GM21381 (cell line): Measurements from ENCODE around the gene PHF14.

Experiments
- ATAC-seq: cut with Tn5 transposase; IDR thresholded peaks from one replicate; pipeline ENCODE4 v1.9.1; 2021; ENCODE audit warnings: mild to moderate bottlenecking, moderate library complexity; ENCODE audit not compliant: unreplicated experiment

Gene PHF14

DNA sequence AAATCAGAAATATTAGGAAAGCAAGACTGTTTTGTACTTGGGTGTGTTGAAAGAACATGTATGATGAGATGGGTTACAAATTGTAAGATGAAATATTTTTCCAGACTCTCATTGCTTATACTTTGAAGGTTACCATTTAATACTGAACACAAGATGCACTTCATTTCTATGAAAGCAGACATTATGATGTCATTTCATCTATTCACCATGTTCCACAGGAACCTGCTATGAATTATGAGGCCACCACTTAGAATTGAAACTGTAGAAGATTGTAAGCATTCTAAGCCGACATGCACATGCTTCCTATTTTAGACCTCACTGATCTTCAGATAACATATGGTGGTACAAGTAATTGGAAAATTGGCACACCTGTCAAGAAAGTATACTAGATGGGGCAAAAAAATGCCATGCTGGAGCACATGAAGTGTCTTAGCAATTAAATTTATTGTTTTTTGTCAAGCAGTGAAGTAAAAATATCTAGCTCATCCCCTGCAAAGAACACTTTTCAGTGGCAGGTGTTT, 195.0 kb downstream of the PHF14 start:
- ATAC-seq = no peak

DNA sequence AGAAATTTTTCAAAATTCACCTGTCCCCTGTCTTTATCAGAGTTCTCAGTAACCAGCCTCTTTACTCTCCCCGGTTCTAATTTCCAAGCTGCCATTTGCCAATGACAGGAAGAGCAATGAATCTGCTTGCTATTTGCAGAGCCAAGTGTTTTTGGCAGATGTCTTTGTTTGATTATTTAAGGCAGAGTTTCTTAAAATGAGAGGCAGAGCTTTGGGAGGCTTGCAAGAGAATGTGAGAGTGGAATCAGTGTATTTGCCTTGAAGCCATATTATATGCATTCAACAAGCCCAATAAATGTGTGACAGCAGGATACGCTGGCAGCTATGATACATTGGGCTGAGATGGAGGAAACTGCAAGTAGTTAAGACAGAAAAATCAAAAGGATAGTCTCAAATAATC, 196.5 kb downstream of the PHF14 start:
- no peak for ATAC-seq

DNA sequence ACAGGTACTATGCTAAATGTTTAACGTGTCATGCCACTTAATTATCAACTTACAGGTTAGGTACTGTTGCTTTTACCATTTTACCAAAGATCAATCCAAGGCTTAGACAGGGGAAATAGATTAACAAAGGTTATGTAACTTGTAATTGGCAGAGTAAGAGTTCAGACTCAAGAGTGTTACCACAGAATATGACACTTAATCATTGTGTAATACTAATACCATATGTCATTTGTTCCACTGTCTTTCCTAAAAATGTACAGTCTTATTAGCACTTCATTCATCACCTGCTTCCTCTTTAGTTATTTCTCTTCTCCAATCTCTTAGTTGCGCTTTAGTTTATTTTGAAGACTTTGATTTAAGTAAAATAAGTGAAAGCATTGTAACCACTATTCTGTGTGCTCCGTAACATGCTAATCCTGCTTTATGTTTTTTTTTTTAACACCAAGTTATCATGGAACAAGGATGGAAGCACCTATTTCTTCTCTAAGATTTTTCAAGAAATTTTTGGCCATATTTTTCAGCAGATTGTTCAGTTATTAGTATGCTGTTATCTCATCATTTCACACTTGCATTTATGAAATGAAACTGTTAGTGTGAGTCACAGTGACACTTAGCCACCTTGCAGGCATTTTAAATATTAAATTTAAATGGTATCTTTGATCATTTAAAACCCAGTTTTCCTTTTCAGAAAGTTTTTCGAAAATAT, 197.3 kb downstream of the PHF14 start:
- no peak for ATAC-seq

DNA sequence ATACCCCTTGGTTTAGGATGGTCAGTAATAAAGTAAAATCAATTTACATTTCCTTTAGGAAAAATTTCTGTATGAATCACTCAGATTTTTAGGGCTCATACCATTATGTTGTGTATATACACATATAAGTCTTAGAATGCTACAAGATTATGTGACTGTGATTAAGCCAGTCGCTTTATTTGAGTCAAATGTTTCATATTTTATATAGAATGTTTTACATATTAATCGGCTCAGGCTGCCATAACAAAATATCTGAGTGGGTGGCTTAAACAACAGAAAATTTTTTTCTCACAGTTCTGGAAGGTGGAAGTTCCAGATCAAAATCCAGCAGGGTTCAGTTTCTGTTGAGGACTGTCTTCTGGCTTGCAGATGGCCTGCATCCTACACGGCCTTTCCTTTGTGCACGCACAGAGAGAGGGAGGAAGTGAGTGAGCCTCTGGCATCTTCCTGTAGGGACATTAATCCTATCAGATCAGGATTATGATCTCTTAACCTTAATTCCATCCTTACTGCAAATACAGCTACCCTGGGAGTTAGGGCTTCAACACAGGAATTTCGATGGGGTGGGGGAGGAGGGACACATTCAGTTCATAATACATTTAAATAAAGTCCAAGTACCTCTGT, 198.0 kb downstream of the PHF14 start:
- no peak for ATAC-seq

DNA sequence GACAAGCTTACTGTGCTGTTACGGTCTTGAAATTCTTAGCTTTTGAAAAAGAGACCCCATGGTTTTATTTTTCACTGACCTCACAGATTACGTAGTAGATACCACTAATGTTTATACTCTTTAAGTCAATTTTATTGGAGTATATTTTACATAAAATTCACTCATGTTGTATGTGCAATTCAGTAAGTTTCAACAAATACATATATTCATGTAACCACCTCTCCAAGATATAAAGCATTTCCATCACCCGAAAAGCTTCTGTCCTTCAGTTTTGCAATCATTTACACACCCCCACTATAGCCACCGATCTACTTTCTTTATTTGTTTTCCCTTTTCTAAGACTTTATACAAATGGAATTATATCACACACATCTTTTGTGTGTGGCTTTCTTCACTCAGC, 199.2 kb downstream of the PHF14 start:
- no peak for ATAC-seq

DNA sequence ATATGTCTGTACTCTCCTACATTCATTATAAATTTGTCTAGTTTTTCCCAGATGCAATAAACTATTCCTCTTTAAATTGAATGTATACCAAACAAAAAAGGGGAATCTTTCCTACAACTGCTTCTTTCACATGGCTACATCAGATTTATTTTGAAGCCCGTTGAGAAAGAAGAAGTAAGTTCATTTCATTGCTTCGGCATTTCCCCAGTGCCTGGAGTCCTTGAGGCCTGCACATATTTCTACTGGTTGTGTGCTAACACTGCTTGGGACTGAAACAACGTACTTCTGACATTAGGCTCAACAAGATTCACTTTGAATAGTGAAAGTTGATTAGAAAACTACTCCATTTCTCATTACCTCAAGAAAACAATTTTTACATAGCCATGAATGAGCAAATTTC, 201.7 kb downstream of the PHF14 start:
- no peak for ATAC-seq

DNA sequence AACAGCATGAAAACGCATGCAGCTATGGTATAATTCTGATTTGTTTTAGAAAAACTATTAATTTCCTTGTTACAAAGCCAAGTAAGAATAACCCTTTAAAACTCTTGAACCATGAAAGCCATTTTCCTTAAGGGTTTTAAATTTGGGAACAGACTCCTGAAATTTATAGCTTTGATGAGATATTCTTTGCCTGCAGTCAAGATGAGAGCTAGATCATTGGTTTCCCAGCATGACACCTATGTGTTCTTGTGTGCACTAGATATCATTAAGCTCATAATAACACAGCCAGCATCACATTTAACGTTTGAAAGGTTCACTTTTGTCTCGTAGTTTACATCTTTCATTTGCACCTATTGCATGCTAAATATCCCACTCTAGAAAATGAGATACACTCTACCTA, 202.2 kb downstream of the PHF14 start:
- no peak for ATAC-seq

DNA sequence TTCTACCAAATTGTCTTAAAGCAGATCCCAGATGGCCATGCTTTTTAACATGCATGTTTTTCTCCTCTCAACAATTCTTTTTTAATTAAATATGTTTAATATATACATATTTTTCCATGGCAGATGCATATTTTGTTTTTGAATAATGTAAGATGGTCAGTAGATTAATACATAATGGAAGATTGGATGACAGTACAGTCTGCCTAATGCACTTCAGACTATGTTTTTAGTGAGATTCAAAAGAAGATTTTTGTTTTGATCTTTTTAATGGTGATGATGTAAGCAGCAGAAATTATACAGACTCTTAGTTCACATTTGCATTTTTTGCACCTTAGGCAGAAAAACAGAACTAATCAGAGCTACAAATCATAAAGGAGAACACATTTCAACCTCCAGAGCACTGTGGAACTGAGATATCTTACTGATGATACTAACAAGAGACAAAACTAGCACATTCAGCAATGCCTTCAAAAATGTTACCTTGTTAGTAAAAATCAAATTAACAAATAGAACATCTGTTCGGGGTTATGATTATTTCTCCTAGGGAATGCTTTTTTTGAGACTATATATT, 203.4 kb downstream of the PHF14 start:
- no peak for ATAC-seq

DNA sequence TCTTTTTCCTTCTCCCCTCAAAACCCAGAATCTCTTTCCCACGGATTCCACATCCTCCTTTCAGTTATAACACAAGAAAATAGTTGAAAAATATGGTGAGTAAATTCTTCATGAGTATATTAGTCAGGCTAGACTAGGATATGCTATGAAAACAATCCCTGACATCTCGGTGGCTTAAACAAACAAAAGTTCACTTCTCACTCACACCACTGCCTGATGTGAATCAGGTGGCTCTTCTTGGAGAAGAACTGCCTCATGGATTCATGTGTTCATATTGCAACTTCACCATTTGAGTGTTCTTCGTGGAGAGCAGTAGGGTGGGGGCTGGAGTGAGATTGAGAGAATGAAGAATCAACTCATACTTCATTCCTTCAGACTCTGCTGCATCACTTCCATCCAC, 204.1 kb downstream of the PHF14 start:
- ATAC-seq = no peak

DNA sequence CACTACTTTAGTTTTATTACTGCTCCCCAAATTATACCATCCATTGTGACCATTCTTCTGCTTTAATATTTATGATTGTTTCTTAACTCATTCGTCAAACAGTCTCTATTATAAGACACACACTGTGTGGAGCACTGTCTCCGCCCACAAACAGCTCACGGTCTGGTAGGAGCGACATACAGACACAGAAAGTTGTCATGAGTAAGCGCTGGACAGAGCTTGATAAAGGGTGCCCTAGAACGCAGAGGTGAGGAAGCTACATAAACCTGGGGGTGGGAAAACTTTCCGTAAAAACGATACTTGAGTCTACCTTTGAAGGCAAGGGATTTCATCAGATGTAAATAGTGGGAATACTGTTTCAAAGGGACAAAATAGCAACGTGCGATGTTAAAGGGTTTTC, 207.9 kb downstream of the PHF14 start:
- no peak for ATAC-seq

DNA sequence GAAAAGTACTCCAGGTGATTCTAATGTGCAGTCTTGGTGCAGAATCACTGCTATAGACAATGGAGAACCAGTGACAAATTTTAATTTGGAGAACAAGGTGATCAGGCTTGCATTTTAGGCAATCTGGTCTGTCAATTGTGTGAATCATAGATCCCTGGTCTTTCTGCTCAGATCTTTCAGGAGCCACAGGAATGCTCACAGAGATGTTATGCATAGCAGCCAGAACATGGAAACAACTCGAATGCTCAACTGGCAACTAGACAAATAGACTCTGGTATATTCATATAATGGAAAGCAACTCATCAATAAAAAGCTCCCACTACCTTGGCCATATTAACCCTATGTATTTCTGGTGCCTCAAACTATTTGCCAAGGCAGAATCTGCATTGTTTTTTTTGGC, 209.1 kb downstream of the PHF14 start:
- no peak for ATAC-seq

DNA sequence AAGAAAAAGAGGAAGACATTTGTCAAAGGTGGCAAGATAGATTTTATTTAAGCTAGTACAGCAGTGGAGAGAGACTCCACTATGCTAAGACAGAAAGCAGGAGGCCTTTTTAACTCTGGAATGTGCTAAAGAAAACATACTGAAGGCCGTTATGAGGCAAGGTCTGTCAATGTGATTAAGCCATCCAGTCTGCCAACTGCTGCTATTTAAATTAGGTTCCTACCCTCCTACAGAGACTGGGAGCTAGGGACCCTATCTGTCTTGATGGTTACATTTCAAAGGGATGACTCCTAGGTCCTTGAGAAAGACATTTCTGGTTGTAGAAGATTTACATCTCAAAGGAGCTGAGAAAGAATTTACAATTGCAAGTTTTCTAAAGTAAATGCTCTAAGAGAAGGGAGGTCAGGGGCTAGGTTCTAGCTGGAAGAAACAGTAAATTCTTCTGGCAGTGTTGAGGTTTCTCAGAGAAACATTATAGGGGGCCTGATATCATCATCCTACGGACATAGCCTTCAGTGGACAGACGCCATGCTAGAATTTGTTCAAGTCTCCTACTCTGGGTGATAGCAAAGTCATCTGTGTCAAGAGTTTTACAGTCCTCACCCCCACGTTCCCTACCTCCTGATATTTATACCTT, 211.6 kb downstream of the PHF14 start:
- ATAC-seq = no peak

DNA sequence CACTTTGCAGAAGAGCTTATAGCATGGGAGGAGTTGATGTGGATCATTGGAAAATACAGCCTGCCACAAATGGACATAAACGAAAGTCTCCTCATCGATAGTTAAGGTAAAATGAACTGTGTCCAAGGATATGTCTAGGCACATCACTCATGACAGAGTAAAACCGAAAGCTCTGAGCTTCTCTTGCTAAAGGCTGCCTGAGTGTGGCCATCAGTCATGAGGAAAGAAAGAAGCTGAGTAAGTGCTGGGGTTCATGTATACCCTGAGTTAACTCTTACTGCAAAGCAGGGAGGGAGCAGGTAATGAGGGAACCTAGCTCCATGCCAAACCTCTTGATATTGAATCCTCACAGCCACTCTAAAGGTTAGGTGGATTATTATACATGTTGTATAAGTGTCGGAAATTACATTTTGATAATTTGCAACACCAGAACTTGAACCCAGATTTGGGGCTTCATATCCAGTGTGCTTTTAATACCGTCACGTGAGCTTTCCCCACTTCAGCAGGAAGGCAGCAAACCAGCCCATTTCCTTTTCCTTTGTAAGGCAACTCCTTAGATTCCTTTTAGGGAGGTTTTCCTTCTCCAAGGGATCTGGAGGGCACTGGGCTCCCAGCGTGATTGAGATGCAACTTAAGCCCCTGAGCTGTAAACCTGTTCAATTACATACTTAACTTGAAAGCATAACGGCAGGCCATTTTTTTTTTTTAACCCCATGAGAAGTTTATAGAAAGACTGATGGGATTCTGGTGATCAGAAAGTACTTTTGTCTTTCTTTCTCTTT, 215.0 kb downstream of the PHF14 start:
- no peak for ATAC-seq

DNA sequence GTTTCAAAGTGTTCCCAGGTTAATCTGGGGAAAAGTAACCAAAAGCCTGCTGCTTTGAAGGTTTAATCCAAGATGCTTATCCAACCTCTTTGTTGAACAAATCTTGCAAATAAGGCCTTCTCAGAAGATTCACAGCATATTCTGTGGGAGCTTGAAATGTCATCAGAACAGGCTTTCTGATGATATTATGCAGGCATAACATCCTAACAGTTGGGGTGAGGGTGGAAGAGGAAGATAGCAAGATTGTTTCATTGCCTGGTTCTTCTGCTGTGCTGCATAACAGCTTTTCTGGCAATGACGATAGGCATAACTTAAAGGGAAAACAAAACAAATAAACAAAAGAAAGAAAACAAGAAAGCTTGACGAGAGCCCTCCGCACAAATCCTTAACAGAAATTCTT, 217.4 kb downstream of the PHF14 start:
- ATAC-seq = no peak

DNA sequence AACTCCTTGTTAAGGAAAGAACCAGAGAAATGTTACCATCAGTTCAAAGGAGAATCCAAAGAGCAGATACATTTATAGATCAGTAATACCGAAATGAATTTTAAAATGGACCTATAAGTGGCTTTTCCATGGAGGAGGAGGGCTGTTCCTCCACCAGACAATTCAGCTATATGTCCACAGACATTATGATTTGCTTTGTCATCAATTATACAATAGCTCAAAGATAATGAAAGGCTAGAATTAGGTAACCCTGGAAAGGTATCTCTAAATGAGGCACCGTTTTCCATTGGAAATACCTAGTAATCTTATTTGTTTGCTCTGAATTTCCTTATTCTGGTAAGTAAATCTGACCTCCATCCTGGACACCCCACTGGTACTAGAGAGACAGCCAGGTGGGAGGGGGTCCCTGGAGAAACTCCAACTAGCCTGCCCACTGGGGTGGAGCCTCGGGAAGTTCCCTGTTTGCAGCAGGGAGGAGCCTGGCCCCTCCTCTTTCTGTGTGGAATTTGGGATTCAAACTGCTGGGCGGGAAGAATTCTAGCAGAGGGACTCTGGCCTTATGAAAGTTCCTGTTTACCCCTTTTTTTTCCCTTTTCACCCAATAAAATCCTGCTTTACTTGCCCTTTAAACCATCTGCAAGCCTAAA, 218.0 kb downstream of the PHF14 start:
- ATAC-seq = no peak

DNA sequence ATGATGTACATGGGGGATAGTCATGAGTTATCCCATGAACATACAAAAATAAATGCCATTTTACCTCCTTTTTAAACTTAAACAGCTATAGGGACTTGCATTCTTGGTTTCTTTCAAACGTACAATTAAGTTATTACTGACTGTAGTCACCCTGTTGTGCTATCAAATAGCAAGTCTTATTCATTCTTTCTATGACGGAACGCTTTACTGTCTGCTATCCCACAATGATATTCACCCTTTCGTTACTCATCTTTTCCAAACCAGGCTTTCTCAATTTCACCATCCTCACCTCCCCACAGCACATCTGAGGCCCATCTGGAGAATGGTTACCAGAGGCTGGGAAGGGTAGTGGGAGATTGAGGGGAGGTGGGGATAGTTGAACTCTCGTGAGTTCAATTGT, 218.8 kb downstream of the PHF14 start:
- no peak for ATAC-seq

DNA sequence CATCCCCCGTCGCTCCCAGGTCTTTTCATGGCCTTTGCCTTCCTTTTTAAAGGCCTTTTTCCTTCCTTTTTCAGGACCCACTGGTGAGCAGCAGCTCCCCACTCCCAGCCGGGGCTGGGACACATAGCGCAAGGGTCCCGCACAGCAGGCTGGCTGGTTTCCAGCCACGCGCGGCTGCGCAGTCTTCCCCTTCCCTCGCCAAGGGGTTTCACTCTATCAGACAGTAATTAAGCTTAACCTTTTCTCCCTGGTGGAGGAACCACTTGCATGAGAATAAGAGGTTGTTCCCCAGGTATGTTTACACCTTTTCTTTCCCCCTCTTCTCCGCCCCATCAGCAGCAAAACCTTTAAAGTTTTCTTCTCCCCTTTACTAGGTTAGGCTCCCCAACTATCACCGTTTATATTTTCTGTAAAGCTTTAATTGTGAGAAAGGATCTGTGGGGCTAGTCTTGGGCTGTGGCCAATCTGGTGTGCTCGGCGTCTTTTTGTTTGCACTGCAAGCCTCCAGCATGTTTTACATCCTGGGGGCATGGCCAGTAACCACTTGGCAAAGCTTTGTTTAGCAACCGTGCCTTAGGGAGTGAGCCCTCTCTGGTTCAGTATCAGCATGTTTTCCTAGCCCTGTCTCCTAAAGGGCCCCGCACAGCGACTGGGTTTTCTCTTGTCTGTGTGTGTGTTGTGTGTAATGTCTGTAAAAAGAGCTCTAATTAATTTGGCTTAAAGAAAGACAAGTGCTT, 219.6 kb downstream of the PHF14 start:
- ATAC-seq = no peak

DNA sequence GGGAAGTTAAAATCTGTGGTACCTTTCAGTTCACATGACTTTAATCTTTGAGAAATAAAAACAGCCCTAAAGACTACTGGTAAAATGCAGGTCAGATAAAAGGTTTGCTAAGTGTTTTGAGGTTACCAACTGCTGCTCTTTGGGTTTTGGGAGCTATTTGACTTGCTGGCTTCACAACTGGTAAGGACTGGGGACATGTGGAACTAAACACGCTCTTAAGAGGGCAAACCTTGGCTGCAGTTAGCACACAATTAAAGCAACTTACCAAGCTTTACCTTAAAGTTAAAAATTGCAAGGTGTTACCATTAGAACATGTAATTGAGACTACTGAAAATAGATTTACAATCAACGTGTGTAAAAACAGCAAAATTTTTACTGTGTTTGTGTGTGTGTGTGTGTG, 220.2 kb downstream of the PHF14 start:
- ATAC-seq = no peak

DNA sequence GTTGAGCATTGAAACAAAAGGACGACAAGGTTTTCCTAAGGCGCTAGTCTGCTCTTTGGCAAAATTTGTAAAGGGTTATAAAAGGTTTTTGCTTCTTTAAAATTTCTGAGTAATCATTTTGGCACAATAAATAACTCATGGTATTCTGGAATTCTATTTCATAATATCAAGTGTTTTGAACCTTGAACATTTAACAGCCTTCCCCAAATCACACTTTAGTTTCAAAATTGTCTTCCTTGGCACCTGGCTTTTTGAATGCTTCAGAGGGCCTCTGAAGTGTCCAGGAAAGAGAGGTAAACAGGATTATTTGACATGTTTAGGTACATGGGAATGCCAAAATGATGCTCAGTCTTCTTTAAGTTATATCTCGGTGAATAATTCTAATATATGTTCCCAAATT, 220.8 kb downstream of the PHF14 start:
- no peak for ATAC-seq

DNA sequence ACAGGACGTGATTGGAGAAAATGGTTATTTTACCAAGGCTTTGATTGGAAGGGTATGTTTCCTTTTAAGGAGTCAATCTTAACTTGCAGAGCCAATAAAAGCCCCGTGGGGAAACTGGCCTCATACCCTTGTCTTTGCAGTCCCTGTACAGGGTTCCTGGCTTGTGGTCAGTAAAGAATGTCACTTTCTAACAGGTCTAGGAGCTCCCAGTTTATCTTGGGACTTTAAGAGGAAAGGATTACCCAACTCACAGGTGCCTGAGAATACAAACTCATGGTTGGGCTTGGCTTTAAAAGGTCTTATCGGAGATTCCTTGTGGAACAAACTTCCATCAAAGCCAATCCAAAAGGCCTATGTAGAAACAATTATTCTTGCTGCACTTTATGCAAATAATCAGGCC, 221.8 kb downstream of the PHF14 start:
- ATAC-seq = no peak
